Fibroblast of skin of scalp (primary cell): ENCODE results near the gene GCNT3.
"Not testable (repeated sequence)": the region's sequence is repeated elsewhere in the genome, so short reads cannot be mapped to it uniquely, and the experiment has no call there.

Experiments
- DNase-seq: peaks from one replicate; pipeline ENCODE4 v3.0.0-alpha.2; 2013

The GCNT3 gene

DNA sequence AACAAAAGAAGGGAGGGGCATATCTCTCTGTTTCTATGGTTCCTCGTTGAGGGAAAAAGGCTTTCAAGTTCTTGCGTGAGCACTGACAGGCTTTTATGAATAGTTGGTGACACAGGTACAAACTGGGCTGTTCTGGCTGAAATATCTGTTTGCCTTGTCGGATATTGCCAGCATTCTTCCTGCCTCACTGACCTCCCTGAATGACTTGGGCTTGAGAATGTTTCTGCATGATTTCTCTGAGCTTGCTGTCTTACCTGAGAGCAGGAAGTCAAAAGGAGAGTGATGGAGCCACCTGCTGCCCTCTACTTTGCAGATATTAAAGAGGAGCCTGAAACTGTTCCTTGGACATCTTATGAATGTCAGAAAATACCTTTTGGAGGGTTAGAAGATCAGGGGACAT lies 4.8 kb downstream of the GCNT3 start:
- DNase-seq, result no peak

DNA sequence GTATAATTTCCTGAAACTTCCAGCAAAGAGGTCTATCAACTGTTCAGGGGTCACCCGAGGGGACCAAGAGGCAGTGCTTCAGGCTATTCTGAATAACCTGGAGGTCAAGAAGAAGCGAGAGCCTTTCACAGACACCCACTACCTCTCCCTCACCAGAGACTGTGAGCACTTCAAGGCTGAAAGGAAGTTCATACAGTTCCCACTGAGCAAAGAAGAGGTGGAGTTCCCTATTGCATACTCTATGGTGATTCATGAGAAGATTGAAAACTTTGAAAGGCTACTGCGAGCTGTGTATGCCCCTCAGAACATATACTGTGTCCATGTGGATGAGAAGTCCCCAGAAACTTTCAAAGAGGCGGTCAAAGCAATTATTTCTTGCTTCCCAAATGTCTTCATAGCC lies 6.8 kb downstream of the GCNT3 start:
- no peak for DNase-seq

DNA sequence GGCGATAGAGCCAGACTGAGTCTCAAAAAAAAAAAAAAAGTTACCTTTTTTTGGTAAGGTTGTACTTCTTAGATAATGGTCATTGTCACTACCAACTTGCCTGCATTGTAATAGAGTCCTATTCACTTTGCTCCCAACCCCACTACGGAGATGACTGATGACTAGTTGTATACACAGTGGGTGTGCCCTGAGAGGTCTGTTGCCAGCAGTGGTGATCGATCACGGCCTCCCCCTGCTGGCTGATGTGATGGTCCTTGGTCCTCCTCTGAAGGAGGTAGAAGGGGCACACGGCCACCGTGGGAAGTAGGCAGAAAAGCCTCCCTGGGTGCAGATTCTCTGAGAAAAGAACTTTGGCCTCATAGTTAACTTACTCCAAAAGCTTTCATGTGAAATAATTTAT lies 10.7 kb downstream of the GCNT3 start:
- DNase-seq, result peak; percentile 48

GRCh38 chr15:59632714-59633113 lies 21.1 kb downstream of the GCNT3 start:
- DNase-seq, result no peak

- no peak for DNase-seq
Observed at GRCh38 chr15:59636184-59636583, 24.6 kb downstream of the GCNT3 start.

GRCh38 chr15:59637507-59637906 lies 25.9 kb downstream of the GCNT3 start:
- DNase-seq, result not testable (repeated sequence)

DNA sequence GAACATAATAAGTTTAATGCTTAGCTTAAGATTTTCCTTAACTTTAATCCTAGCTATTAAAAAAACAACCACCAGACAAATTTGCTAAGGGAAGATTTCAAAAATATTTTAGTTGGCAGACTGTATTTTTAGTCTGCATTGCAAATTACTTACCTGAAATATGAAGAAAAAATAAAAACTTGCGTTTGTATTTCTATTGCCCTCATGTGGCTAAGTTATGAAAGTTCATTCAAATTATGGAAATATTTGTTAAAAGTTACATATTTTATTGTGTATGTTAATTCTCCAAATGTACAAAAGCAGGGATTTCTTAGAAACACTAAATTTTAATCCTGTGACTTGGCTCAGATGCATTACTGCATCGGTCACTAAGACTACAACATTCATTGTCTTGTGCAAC lies 30.8 kb downstream of the GCNT3 start:
- DNase-seq, result no peak

DNA sequence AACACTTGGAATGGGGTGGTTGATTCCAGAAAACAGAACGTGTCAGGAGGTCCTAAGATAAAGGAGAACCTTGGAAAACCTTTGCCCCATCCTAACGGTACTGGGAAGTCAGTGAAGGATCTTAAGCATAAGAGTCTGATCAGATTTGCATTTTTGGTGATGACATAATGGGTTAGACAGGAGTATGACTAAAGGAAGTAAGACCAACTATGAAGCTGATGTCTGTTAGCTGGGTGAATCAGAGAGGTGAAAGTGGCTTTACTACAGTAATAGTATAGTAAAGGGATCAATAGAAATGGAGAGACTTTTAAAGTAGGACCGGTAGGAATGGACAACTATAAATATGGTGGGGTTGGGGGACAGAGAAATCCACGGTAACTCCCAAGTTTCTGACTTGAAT lies 33.2 kb downstream of the GCNT3 start:
- no peak for DNase-seq

DNA sequence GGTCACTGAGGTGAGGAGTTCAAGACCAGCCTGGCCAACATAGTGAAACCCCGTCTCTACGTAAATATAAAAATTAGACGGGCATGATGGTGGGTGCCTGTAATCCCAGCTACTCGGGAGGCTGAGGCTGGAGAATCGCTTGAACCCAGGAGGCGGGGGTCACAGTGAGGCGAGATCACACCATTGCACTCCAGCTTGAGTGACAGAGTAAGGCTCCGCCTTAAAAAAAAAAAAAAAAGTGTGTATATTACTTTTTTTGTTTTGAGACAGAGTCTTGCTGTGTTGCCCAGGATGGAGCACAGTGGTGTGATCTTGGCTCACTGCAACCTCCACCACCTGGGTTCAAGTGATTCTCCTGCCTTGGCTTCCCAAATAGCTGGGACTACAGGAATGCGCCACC lies 34.2 kb downstream of the GCNT3 start:
- not testable (repeated sequence) for DNase-seq

DNA sequence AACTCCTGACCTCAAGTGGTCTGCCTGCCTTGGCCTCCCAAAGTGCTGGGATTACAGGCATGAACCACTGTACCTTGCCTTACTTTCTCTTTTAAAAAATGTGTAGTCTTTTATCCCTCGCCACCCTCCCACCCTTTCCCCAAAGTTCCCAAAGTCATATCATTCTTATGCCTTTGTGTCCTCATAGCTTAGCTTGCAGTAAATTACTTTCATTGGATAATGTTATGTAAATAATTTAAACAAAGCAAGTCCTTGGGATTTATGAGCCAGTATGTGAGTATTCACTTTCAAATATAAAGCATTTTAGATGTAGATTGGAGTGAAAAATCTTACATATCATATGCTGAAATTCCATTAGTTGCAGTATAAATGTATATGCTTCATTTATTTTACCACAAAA lies 34.7 kb downstream of the GCNT3 start:
- no peak for DNase-seq

- no peak for DNase-seq
Observed at GRCh38 chr15:59647085-59647484, 35.5 kb downstream of the GCNT3 start.

DNA sequence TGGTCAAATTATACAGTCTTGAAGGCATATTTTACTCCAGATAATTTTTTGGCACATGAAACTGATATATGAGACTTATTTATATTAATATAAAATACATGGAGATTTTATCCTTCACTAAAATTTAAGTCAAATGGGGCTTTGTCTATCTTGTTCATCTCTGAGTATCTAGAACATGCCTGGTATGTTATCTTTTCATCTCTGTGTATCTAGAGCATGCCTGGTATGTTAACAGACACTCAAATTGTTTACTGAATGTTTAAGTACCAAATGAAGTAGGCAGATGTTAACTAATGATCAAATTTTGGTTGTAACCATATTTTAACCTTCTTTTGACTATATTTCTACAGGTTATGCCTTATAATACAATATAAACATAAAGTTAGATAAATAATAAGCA lies 38.0 kb downstream of the GCNT3 start:
- DNase-seq, result no peak

DNA sequence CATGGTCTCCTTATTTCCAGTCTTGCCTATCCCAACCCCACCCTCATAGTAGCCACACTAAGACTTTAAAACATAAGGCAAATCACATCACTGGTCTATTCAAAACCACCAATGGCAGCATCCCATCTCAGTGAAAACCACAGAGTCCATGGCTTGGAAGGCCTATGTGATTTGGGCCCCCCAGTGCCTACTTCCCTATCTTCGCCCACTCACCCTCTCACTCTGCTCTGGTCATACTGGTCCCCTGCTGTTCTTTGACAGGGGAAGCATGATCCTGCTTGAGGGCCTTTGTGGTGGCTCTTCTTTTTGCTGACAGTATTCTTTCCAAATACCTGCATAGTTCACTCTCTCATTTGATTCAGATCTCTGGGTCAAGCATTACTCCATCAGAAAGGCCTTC lies 42.5 kb downstream of the GCNT3 start:
- no peak for DNase-seq

GRCh38 chr15:59656897-59657634 lies 45.5 kb downstream of the GCNT3 start, which contains the start of gene GTF2A2:
Gene GTF2A2, minus strand, starts transcription at chr15:59657515. Its CDS starts 5,238 bp downstream, at chr15:59652277.
- DNase-seq, result peak; percentile 93

DNA sequence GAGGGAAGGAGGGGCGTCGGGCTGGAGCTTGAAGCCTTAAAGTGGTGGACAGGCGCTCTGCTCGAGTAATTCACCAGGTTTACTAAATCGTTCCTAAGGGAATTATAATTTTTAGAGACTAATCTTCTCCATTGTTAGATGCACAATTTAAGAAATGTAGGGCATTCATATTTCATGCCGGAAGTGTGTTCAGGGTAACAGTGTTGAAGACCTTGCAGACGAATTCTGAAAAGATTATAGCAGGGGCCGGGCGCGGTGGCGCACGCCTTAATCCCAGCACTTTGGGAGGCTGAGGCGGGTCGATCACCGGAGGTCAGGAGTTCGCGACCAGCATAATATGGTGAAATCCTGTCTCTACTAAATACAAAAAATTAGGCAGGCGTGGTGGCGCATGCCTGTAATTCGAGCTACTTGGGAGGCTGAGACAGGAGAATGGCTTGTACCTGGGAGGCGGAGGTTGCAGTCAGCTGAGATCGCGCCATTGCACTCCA lies 46.1 kb downstream of the GCNT3 start:
- no peak for DNase-seq

DNA sequence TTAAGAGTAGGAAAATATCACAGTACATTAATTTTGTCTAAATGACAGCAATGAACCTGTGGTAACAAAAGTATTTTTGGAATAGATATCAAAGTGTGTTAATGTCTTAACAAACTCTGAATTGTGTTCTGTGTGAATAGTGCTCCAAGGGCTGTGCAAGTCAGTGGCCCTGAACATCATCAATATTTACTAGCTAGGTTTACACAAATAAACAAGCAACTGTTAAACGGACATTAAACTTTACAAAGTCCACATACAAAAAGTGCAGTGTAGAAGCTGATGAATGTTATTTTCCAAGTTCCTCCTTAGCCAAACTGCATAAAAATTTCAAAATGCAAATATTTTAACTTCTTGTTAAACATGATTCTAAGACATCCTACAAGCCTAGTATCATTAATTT lies 47.8 kb downstream of the GCNT3 start:
- DNase-seq, result no peak

DNA sequence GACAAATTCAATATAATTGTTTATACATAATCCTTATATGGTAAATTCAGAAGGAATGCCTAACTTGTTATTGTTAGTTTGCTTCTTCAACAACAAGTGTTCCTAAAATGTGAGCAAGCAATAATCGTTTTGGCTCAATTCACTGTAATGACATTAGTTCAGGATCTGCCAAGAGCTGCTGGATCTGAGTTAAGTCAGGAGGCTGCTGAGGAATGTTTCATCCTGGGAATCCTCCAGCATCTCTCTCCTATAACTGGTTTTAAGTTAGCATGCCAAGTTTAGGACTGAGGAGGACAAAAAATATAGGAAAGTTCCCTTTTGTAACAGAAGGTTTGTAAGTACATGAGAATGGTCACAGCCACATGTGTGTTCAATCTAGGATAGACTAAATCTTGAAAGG lies 50.7 kb downstream of the GCNT3 start:
- no peak for DNase-seq

DNA sequence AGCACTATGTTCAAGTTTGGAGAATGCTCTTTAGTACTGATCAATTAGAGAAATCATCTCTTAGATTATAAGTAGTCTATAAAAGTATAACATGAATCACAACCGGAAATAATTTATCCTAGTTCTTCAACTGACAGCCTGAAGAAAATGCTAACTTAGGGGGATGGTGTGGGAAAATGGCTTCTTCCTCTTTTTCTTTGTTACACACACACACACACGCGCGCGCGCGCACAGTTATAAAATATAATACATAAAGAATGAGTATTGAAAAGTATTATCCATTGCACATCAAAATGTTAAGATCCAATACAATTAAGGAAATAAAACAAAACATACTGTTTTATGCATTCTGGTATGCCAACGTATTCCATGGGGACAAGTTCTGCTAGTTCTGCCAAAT lies 57.0 kb downstream of the GCNT3 start:
- no peak for DNase-seq
